Loucy (cell line): Measurements from ENCODE around the gene PITPNC1.

ENCODE experiments used
- H2AFZ ChIP-seq: fragments of 200-600 bp; sonication (generic); 2 replicates; pipeline ENCODE4 v1.6.0; 2016; ENCODE audit warnings: antibody characterized with exemption, mild to moderate bottlenecking, low read length, moderate library complexity
- H3F3A ChIP-seq: fragments of 200-600 bp; 2 replicates; pipeline ENCODE4 v1.6.0; 2016; ENCODE audit warnings: antibody characterized with exemption, low read depth, mild to moderate bottlenecking
- H3K27me3 ChIP-seq: fragments of 200-600 bp; sonication (generic); 2 replicates; pipeline ENCODE4 v1.6.1; 2014; ENCODE audit warnings: low read length, mild to moderate bottlenecking; ENCODE audit not compliant: insufficient read depth, poor library complexity, severe bottlenecking
- H3K36me3 ChIP-seq: fragments of 200-600 bp; sonication (generic); 2 replicates; pipeline ENCODE4 v1.6.1; 2016; ENCODE audit warnings: low read length; ENCODE audit not compliant: insufficient read depth
- H3K4me1 ChIP-seq: fragments of 200-600 bp; sonication (generic); 2 replicates; pipeline ENCODE4 v1.5.1; 2014; ENCODE audit warnings: low read length, mild to moderate bottlenecking; ENCODE audit not compliant: insufficient read depth, poor library complexity, severe bottlenecking
- H3K4me2 ChIP-seq: fragments of 200-600 bp; sonication (generic); 2 replicates; pipeline ENCODE4 v1.6.0; 2014; ENCODE audit warnings: antibody characterized with exemption, low read length, low read depth, mild to moderate bottlenecking; ENCODE audit not compliant: poor library complexity, severe bottlenecking
- H3K4me3 ChIP-seq: fragments of 200-600 bp; sonication (generic); 2 replicates; pipeline ENCODE4 v1.5.1; 2014; ENCODE audit warnings: low read length, mild to moderate bottlenecking, mixed read lengths; ENCODE audit not compliant: poor library complexity, severe bottlenecking
- H3K79me2 ChIP-seq: fragments of 200-600 bp; sonication (generic); 2 replicates; pipeline ENCODE4 v1.6.1; 2014; ENCODE audit warnings: low read length; ENCODE audit not compliant: insufficient read depth
- H3K9ac ChIP-seq: fragments of 200-600 bp; sonication (generic); 2 replicates; pipeline ENCODE4 v1.6.0; 2014; ENCODE audit warnings: mild to moderate bottlenecking, low read depth, low read length, moderate library complexity; ENCODE audit not compliant: poor library complexity, severe bottlenecking
- H3K9me2 ChIP-seq: fragments of 200-600 bp; sonication (generic); replicated peaks from 2 replicates; pipeline ENCODE4 v1.6.1; 2016; ENCODE audit warnings: low read depth, low read length, mixed read lengths
- H3K9me3 ChIP-seq: fragments of 200-600 bp; sonication (generic); 2 replicates; pipeline ENCODE4 v1.6.1; 2014; ENCODE audit warnings: mild to moderate bottlenecking, antibody characterized with exemption, low read length, low read depth; ENCODE audit not compliant: insufficient read depth
- H4K20me1 ChIP-seq: fragments of 200-600 bp; sonication (generic); 2 replicates; pipeline ENCODE4 v1.6.0; 2014; ENCODE audit warnings: antibody characterized with exemption, low read length, mild to moderate bottlenecking; ENCODE audit not compliant: insufficient read depth, poor library complexity, severe bottlenecking
- CTCF ChIP-seq: fragments of 200-600 bp; sonication (generic); conservative IDR thresholded peaks from 2 replicates; pipeline ENCODE4 v1.5.1; 2014; ENCODE audit warnings: mild to moderate bottlenecking, antibody characterized with exemption, low read length
- EZH2phosphoT487 ChIP-seq: fragments of 200-600 bp; IDR thresholded peaks from 2 replicates; pipeline ENCODE4 v1.6.1; 2018; ENCODE audit warnings: antibody characterized with exemption, mild to moderate bottlenecking, moderate library complexity, borderline replicate concordance

Gene PITPNC1

DNA sequence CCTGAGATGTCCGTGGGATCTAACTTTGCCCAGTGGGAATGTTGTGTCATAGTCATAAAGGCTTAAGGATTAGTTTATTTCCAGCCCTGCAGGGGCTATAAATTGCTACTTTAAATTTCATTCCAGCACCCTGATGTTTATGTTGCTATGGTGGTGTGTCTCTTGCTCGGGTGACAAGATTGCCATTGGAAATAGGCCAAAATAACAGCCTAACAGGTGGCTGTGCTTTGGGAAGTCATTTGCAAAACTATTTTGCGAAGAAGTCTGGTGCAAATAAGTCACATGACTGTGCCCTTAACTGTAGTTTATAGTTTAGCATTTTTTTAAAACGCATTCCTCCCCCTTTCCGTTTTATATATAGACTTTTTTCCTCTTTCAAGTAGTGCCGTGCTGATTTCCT is 23.1 kb downstream of the PITPNC1 start:
- Histone ChIP-seq H3K4me1 (peaks cover 13% of the 10 kb centered on the region), H3K4me2 (peak overlapping the region; percentile 47), H3K79me2 (0 out of 2 replicates have a peak, but pooled peaks cover 5% of the 10 kb centered on the region)

GRCh38 chr17:67401106-67401505 is 24.0 kb downstream of the PITPNC1 start:
- no peak overlapping the region for H3K4me3 ChIP-seq
- H3K9ac ChIP-seq: no peak overlapping the region
- no peaks in the 10 kb centered on the region for H3K27me3 ChIP-seq
- 0 out of 2 replicates have a peak, but pooled peaks cover 5% of the 10 kb centered on the region for H3K79me2 ChIP-seq
- H3K9me2 ChIP-seq: no peaks in the 10 kb centered on the region
- no peaks in the 10 kb centered on the region for H3F3A ChIP-seq
- no peak overlapping the region for H2AFZ ChIP-seq
- H3K4me1 ChIP-seq: peaks cover 13% of the 10 kb centered on the region
- no peaks in the 10 kb centered on the region for H3K9me3 ChIP-seq
- no peaks in the 10 kb centered on the region for H4K20me1 ChIP-seq
- H3K36me3 ChIP-seq: no peaks in the 10 kb centered on the region
- H3K4me2 ChIP-seq: no peak overlapping the region
- no peak for TF ChIP-seq EZH2phosphoT487

More for the DNA sequence above, 23.1 kb downstream of the PITPNC1 start:
- Histone ChIP-seq H3K4me3 (peak overlapping the region; percentile 4), H3K27me3 (no peaks in the 10 kb centered on the region), H3K9ac (no peak overlapping the region), H3K9me3 (no peaks in the 10 kb centered on the region), H3K9me2 (no peaks in the 10 kb centered on the region), H3K36me3 (no peaks in the 10 kb centered on the region), H4K20me1 (no peaks in the 10 kb centered on the region), H2AFZ (0 out of 2 replicates have a peak overlapping the region, but pooled peaks have one; percentile 59), H3F3A (no peaks in the 10 kb centered on the region)
- no peak for TF ChIP-seq EZH2phosphoT487
- TF ChIP-seq CTCF: no peak

DNA sequence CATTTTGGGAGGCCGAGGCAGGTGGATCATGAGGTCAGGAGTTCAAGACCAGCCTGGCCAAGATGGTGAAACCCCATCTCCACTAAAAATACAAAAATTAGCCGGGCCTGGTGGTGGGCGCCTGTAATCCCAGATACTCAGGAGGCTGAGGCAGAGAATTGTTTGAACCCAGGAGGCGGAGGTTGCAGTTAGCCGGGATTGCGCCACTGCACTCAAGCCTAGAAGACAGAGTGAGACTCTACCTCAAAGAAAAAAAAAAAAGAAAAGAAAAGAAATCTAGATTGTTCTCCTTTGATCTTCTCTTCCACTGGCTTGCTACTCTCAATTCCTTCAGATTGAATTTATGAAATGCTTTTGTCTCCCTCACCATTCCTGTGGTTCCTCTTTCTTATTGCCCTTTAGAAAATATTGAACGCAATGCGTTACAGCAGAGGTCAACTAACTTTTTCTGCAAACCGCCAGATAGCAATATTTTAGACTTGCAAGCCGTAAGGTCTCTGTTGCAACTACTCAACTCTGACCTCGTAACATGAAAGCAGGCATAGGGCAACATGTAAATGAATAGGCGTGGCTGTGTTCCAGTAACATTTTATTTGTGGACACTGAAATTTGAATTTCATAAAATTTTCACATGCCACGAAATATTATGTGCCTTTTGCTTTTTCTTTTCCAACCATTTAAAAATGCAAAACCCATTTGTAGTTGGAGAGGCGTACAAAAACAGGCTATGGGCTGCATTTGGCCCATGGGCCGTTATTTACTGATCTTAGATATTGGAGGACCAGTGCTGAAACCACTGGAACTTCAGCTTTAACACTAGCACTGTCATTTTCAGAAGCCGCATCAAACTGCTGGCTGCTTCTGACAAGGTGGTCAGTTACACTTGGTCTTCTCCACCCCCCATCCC is 24.8 kb downstream of the PITPNC1 start:
- TF ChIP-seq CTCF (no peak), EZH2phosphoT487 (no peak)
- Histone ChIP-seq H3K27me3 (no peaks in the 10 kb centered on the region), H2AFZ (no peak overlapping the region), H3K4me3 (no peak overlapping the region), H3K4me1 (peaks cover 13% of the 10 kb centered on the region), H3K79me2 (0 out of 2 replicates have a peak, but pooled peaks cover 5% of the 10 kb centered on the region), H4K20me1 (no peaks in the 10 kb centered on the region), H3K9me2 (no peaks in the 10 kb centered on the region), H3F3A (no peaks in the 10 kb centered on the region), H3K9ac (no peak overlapping the region), H3K4me2 (no peak overlapping the region), H3K9me3 (no peaks in the 10 kb centered on the region), H3K36me3 (no peaks in the 10 kb centered on the region)
